Stimulated activated CD4-positive, alpha-beta T cell treated with anti-CD3 and anti-CD28 coated beads, Interleukin-4, amount 100 ng/mL, for 24 hours (primary cell): Measurements from ENCODE around the gene CRYAA.
"Not testable (repeated sequence)": the region's sequence is repeated elsewhere in the genome, so short reads cannot be mapped to it uniquely, and the experiment has no call there.

Experiments
- DNase-seq: peaks from one replicate; pipeline ENCODE4 v3.0.0-alpha.2; 2020

CRYAA gene

GRCh38 chr21:43178175-43178826 lies 9.5 kb downstream of the CRYAA start:
- not testable (repeated sequence) for DNase-seq

- DNase-seq = not testable (repeated sequence)
Observed at GRCh38 chr21:43181033-43181432, 12.2 kb downstream of the CRYAA start.

GRCh38 chr21:43187268-43187667 lies 18.5 kb downstream of the CRYAA start:
- not testable (repeated sequence) for DNase-seq

GRCh38 chr21:43187715-43188114 lies 18.9 kb downstream of the CRYAA start:
- DNase-seq = no peak

- DNase-seq = no peak
Observed at GRCh38 chr21:43188181-43188580, 19.4 kb downstream of the CRYAA start.

GRCh38 chr21:43188592-43189210 lies 19.9 kb downstream of the CRYAA start:
- DNase-seq = no peak

GRCh38 chr21:43189936-43190335 lies 21.1 kb downstream of the CRYAA start:
- DNase-seq = no peak

GRCh38 chr21:43190544-43190943 lies 21.7 kb downstream of the CRYAA start:
- DNase-seq = no peak

- no peak for DNase-seq
Observed at GRCh38 chr21:43190951-43191350, 22.1 kb downstream of the CRYAA start.

GRCh38 chr21:43191521-43191920 lies 22.7 kb downstream of the CRYAA start:
- DNase-seq = no peak

- no peak for DNase-seq
Observed at GRCh38 chr21:43191971-43192370, 23.2 kb downstream of the CRYAA start.

- DNase-seq = no peak
Observed at GRCh38 chr21:43192501-43193081, 23.8 kb downstream of the CRYAA start.

GRCh38 chr21:43193088-43193650 lies 24.4 kb downstream of the CRYAA start:
- no peak for DNase-seq

- no peak for DNase-seq
Observed at GRCh38 chr21:43193651-43194302, 25.0 kb downstream of the CRYAA start.

GRCh38 chr21:43194303-43195120 lies 25.7 kb downstream of the CRYAA start:
- DNase-seq = no peak

- no peak for DNase-seq
Observed at GRCh38 chr21:43195121-43196021, 26.6 kb downstream of the CRYAA start.

- no peak for DNase-seq
Observed at GRCh38 chr21:43196826-43197225, 28.0 kb downstream of the CRYAA start.

- DNase-seq = no peak
Observed at GRCh38 chr21:43198376-43198775, 29.6 kb downstream of the CRYAA start.

GRCh38 chr21:43201491-43201890 lies 32.7 kb downstream of the CRYAA start:
- no peak for DNase-seq

GRCh38 chr21:43203591-43203990 lies 34.8 kb downstream of the CRYAA start:
- DNase-seq = no peak

GRCh38 chr21:43204638-43205037 lies 35.8 kb downstream of the CRYAA start:
- DNase-seq = no peak
